Psoas muscle (tissue), 8 donors: ENCODE measurements around the gene MSX1. TPM values are rescaled to one million over a fixed set of nuclear protein-coding genes. Genes with fewer than 3 reads are reported as not detected.
A peak's percentile ranks its signal among the peaks of the same experiment; 100 is the strongest.

ENCODE experiments used
- ATAC-seq, 4 donors: fragments of 200-7000 bp; cut with Tn5 transposase; one replicate each; pipeline ENCODE4 v1.9.1; 2020; ENCODE audit warnings: moderate library complexity in 3 of 4, mild to moderate bottlenecking in 2 of 4
- DNase-seq, 2 donors: peaks; one replicate each; pipeline ENCODE4 v3.0.0-alpha.2; 2020
- H3K27ac ChIP-seq: fragments of 200-600 bp; one replicate; pipeline ENCODE4 v1.8.0; 2022
- H3K27me3 ChIP-seq, 3 donors: fragments of 200-600 bp in 1 of 3; one replicate each; pipeline versions ENCODE4 v1.6.1 to v1.8.0; 2013 to 2022; ENCODE audit warnings: low read length in 2 of 3, mild to moderate bottlenecking in 2 of 3, moderate library complexity in 1 of 3; ENCODE audit not compliant: insufficient read depth in 3 of 3
- H3K36me3 ChIP-seq, 2 donors: fragments of 200-600 bp in 1 of 2; one replicate each; pipeline versions ENCODE4 v1.6.1 to v1.8.0; 2013 to 2022; ENCODE audit warnings: low read depth in 1 of 2, mild to moderate bottlenecking in 1 of 2, moderate library complexity in 1 of 2; ENCODE audit not compliant: insufficient read depth in 1 of 2
- H3K4me1 ChIP-seq: fragments of 200-600 bp; one replicate; pipeline ENCODE4 v1.8.0; 2022
- H3K4me3 ChIP-seq: fragments of 200-600 bp; one replicate; pipeline ENCODE4 v1.8.0; 2022; ENCODE audit warnings: mild to moderate bottlenecking
- H3K9me3 ChIP-seq: fragments of 200-600 bp; one replicate; pipeline ENCODE4 v1.8.0; 2022
- CTCF ChIP-seq: fragments of 200-600 bp; IDR thresholded peaks from one replicate; pipeline ENCODE4 v1.8.0; 2022; ENCODE audit warnings: antibody characterized with exemption
- WGBS, 3 donors: extraction: QIAGEN DNeasy Blood & Tissue Kit; methylation state at CpG; one replicate each; pipeline versions ENCODE4 v1.1.6 to v1.1.7; 2013; 5-methylcytosine and 5-hydroxymethylcytosine counted together
- intact Hi-C, 2 donors: fragments of 100-400 bp; cut with DNase I; formaldehyde crosslinking; loops; one replicate each; pipeline versions ENCODE4 v1.11.0 to v1.14.2; 2022
- polyA plus RNA-seq, 3 donors: library from polyadenylated mRNA; stranded (reverse); fragments of 200-250 nt; gene quantifications; one replicate each; pipeline ENCODE4 v1.2.3, GENCODE V29; 2013
- total RNA-seq, 4 donors: library from RNA; stranded (reverse); fragmentation: NEBNext Ultra II Directional in 2 of 4; extraction: Animal tissue kit (Norgen Biotek cat#: 25700) in 2 of 4; gene quantifications; one replicate each; pipeline versions ENCODE4 v1.2.1 to v1.2.4, GENCODE V29; 2021 to 2023
- donor health status: healthy with polysubstance abuse.
- donor health status: DM: no; HTN: no; CAD: no; lungs with moderate emphysema.
- donor health status: Bipolar disorder and iron deficiency.
- donor health status: healthy.
- donor health status: DM: yes; HTN: yes; CAD: no.
- donor health status: DM: no; HTN: no; CAD: no.
- donor health status: DM: no; HTN: no; CAD: no.
- donor health status: DM: yes; HTN: yes; CAD: no.

The MSX1 gene
- total and polyA plus RNA-seq, 7 donors: 1.1 to 3.7 (median 1.7) TPM

- ATAC-seq: no peak
- intact Hi-C loops: no loop called here
- H3K27ac ChIP-seq: no peak overlapping the region
- TF ChIP-seq CTCF: no peak
- H3K27me3 ChIP-seq: peaks cover 0 to 32% (median 4%) of the 10 kb centered on the region in 3 donors
- no peaks in the 10 kb centered on the region for H3K36me3 ChIP-seq
- peak in 1 of 2 donors; percentile 12 for DNase-seq
- no peaks in the 10 kb centered on the region for H3K4me1 ChIP-seq
- H3K9me3 ChIP-seq: peaks cover 6% of the 10 kb centered on the region
- WGBS, 3 donors: 55 to 59% (median 55%) methylated on average over 16 of the region's 16 CpGs
- no peak overlapping the region for H3K4me3 ChIP-seq
Observed at GRCh38 chr4:4838936-4839810, 20.3 kb upstream of the MSX1 start.

- Histone ChIP-seq H3K9me3 (peaks cover 6% of the 10 kb centered on the region), H3K4me3 (no peak overlapping the region), H3K36me3 (no peaks in the 10 kb centered on the region), H3K4me1 (no peaks in the 10 kb centered on the region), H3K27me3 (peaks cover 0 to 40% (median 7%) of the 10 kb centered on the region in 3 donors), H3K27ac (no peak overlapping the region)
- 21 to 25% (median 22%) methylated on average over 9 of the region's 9 CpGs for WGBS, 3 donors
- DNase-seq (peak in 1 of 2 donors; percentile 35), ATAC-seq (no peak)
- intact Hi-C loops: no loop called here
- TF ChIP-seq CTCF: no peak
Observed at GRCh38 chr4:4840351-4840750, 19.1 kb upstream of the MSX1 start.

GRCh38 chr4:4841156-4841555 is 18.3 kb upstream of the MSX1 start:
- peak in 1 of 2 donors; percentile 4 for DNase-seq
- ATAC-seq: no peak
- H3K27ac ChIP-seq: no peak overlapping the region
- H3K36me3 ChIP-seq: no peaks in the 10 kb centered on the region
- H3K27me3 ChIP-seq: peaks cover 0 to 44% (median 7%) of the 10 kb centered on the region in 3 donors
- H3K9me3 ChIP-seq: peaks cover under 1% of the 10 kb centered on the region
- H3K4me1 ChIP-seq: no peaks in the 10 kb centered on the region
- no peak overlapping the region for H3K4me3 ChIP-seq
- 76 to 84% (median 80%) methylated on average over 9 of the region's 9 CpGs for WGBS, 3 donors
- no peak for TF ChIP-seq CTCF
- intact Hi-C loops: no loop called here

- peak in 1 of 2 donors; percentile 9 for DNase-seq
- Histone ChIP-seq H3K27me3 (peaks cover 0 to 60% (median 10%) of the 10 kb centered on the region in 3 donors), H3K27ac (no peak overlapping the region), H3K4me1 (no peaks in the 10 kb centered on the region), H3K4me3 (no peak overlapping the region), H3K36me3 (no peaks in the 10 kb centered on the region), H3K9me3 (no peaks in the 10 kb centered on the region)
- WGBS, 3 donors: 81 to 85% (median 81%) methylated on average over 15 of the region's 15 CpGs
- intact Hi-C loops: no loop called here
- TF ChIP-seq CTCF: no peak
- ATAC-seq: no peak
Observed at GRCh38 chr4:4842476-4843441, 16.7 kb upstream of the MSX1 start.
